HCT116 (cell line): ENCODE measurements around the gene CLIP4. TPM values are rescaled to one million over a fixed set of nuclear protein-coding genes. Genes with fewer than 3 reads are reported as not detected.

Source experiments
- ATAC-seq: fragments of 200-7000 bp; cut with Tn5 transposase; 2 replicates; pipeline ENCODE4 v1.9.1; 2020; ENCODE audit warnings: mild to moderate bottlenecking, moderate library complexity
- BruUV-seq: library from RNA; stranded (reverse); fragments of 400-500 nt; replicated peaks from 2 replicates; lab custom pipeline; 2021; lab: Mats Ljungman, UMichigan
- CTCF ChIA-PET: fragments of 300-600 bp; sonication (Branson Sonifier 250); formaldehyde crosslinking; loops from one replicate; lab custom pipeline; 2021; ENCODE audit warnings: antibody characterized with exemption; lab: Charles Lee
- POLR2A ChIA-PET: fragments of 300-600, 350-600 bp; sonication (Branson Sonifier 250); formaldehyde crosslinking; loops from one replicate; lab custom pipeline; 2021; ENCODE audit warnings: antibody characterized with exemption; lab: Charles Lee
- RAD21 ChIA-PET, 2 experiments: fragments of 300-600 bp; sonication (Branson Sonifier 250); formaldehyde crosslinking; loops; one replicate each; lab custom pipeline; 2023; ENCODE audit warnings: low total read pairs in 2 of 2; ENCODE audit not compliant: uncharacterized antibody in 2 of 2, unreplicated experiment in 2 of 2, low non-redundant PET in 1 of 2; lab: Charles Lee
- DNase-seq: peaks from one replicate; pipeline ENCODE4 v3.0.0-alpha.2; 2010; ENCODE audit warnings: low read depth, low spot score
- H2AFZ ChIP-seq: fragments of 200-600 bp; shearing (Covaris generic), sonication (generic); 2 replicates; pipeline ENCODE4 v1.6.1; 2017; ENCODE audit warnings: low read depth, mixed run types, mixed read lengths, antibody characterized with exemption, low read length; ENCODE audit not compliant: poor library complexity, severe bottlenecking
- H3K27ac ChIP-seq: 2 replicates; pipeline ENCODE4 v1.5.1; 2012; ENCODE audit warnings: low read depth, low read length
- H3K27me3 ChIP-seq: fragments of 200-600 bp; sonication (generic); 2 replicates; pipeline ENCODE4 v1.6.1; 2016; ENCODE audit warnings: mixed run types, low read length, mixed read lengths; ENCODE audit not compliant: insufficient read depth
- H3K36me3 ChIP-seq, 2 experiments: fragments of 200-500 bp in 1 of 2; fragments of 200-600 bp in 1 of 2; sonication (Bioruptor generic) in 1 of 2; sonication (generic) in 1 of 2; 2 replicates each; pipeline versions ENCODE4 v1.5.1 to v1.6.1; 2014 to 2016; ENCODE audit warnings: low read length in 2 of 2, inconsistent platforms in 1 of 2, mixed read lengths in 1 of 2, mixed run types in 1 of 2; ENCODE audit not compliant: insufficient read depth in 2 of 2, control insufficient read depth in 1 of 2
- H3K4me1 ChIP-seq, 2 experiments: fragments of 200-600 bp in 1 of 2; sonication (generic) in 1 of 2; 2 replicates each; pipeline versions ENCODE4 v1.5.1 to v1.6.1; 2012 to 2017; ENCODE audit warnings: low read length in 2 of 2, inconsistent platforms in 1 of 2, mild to moderate bottlenecking in 1 of 2, mixed read lengths in 1 of 2, mixed run types in 1 of 2, moderate library complexity in 1 of 2; ENCODE audit not compliant: insufficient read depth in 2 of 2, control insufficient read depth in 1 of 2
- H3K4me2 ChIP-seq: fragments of 200-600 bp; sonication (generic); 2 replicates; pipeline ENCODE4 v1.6.1; 2017; ENCODE audit warnings: mixed run types, low read length, mixed read lengths
- H3K4me3 ChIP-seq, 2 experiments: fragments of 200-600 bp in 1 of 2; sonication (generic) in 1 of 2; replicated peaks in 1 of 2; 2 replicates each; pipeline ENCODE4 v1.5.1; 2011 to 2016; ENCODE audit warnings: low read length in 2 of 2, control low read depth in 1 of 2, low read depth in 1 of 2, mild to moderate bottlenecking in 1 of 2, mixed read lengths in 1 of 2, mixed run types in 1 of 2
- H3K79me2 ChIP-seq: fragments of 200-600 bp; sonication (generic); 2 replicates; pipeline ENCODE4 v1.6.1; 2017; ENCODE audit warnings: mild to moderate bottlenecking, mixed run types, low read length, moderate library complexity, mixed read lengths; ENCODE audit not compliant: insufficient read depth
- H3K9ac ChIP-seq: fragments of 200-600 bp; sonication (generic); 2 replicates; pipeline ENCODE4 v1.6.1; 2016; ENCODE audit warnings: low read length, mixed read lengths
- H3K9me2 ChIP-seq: fragments of 200-600 bp; sonication (generic), shearing (Covaris generic); 2 replicates; pipeline ENCODE4 v1.6.1; 2017; ENCODE audit warnings: mixed run types, mild to moderate bottlenecking, moderate library complexity; ENCODE audit not compliant: insufficient read depth
- H3K9me3 ChIP-seq, 2 experiments: fragments of 200-500 bp in 1 of 2; fragments of 200-600 bp in 1 of 2; sonication (Bioruptor generic) in 1 of 2; sonication (generic) in 1 of 2; 2 replicates each; pipeline ENCODE4 v1.6.1; 2014 to 2017; ENCODE audit warnings: low read length in 2 of 2, mixed read lengths in 2 of 2, inconsistent platforms in 1 of 2, low read depth in 1 of 2, mild to moderate bottlenecking in 1 of 2, mixed run types in 1 of 2, moderate library complexity in 1 of 2; ENCODE audit not compliant: control insufficient read depth in 1 of 2, insufficient read depth in 1 of 2
- H4K20me1 ChIP-seq: fragments of 200-600 bp; sonication (generic), shearing (Covaris generic); 2 replicates; pipeline ENCODE4 v1.6.1; 2017; ENCODE audit warnings: mixed run types, mild to moderate bottlenecking, moderate library complexity; ENCODE audit not compliant: insufficient read depth
- ATF3 ChIP-seq: IDR thresholded peaks from 2 replicates; pipeline ENCODE4 v1.6.1; 2012
- CEBPB ChIP-seq: IDR thresholded peaks from 2 replicates; pipeline ENCODE4 v1.6.1; 2012; ENCODE audit warnings: low read depth
- EGR1 ChIP-seq: IDR thresholded peaks from 2 replicates; pipeline ENCODE4 v1.6.1; 2012; ENCODE audit warnings: low read depth
- ELF1 ChIP-seq: IDR thresholded peaks from 2 replicates; pipeline ENCODE4 v1.6.1; 2012; ENCODE audit warnings: low read depth, borderline replicate concordance
- EZH2phosphoT487 ChIP-seq: fragments of 200-600 bp; IDR thresholded peaks from 2 replicates; pipeline ENCODE4 v1.6.1; 2018; ENCODE audit warnings: antibody characterized with exemption, borderline replicate concordance
- FOSL1 ChIP-seq: IDR thresholded peaks from 2 replicates; pipeline ENCODE4 v1.6.1; 2012; ENCODE audit warnings: low read depth
- MAX ChIP-seq: IDR thresholded peaks from 2 replicates; pipeline ENCODE4 v1.6.1; 2012
- POLR2A ChIP-seq: IDR thresholded peaks from 2 replicates; pipeline ENCODE4 v1.7.0; 2011; ENCODE audit warnings: borderline replicate concordance; ENCODE audit not compliant: insufficient read depth, insufficient read length; ENCODE audit errors: extremely low read depth
- POLR2AphosphoS5 ChIP-seq: IDR thresholded peaks from 2 replicates; pipeline ENCODE4 v1.6.1; 2011; ENCODE audit warnings: mild to moderate bottlenecking, low read depth, low read length, moderate library complexity
- SIN3A ChIP-seq: IDR thresholded peaks from 2 replicates; pipeline ENCODE4 v1.6.1; 2012; ENCODE audit warnings: low read depth
- YY1 ChIP-seq: IDR thresholded peaks from 2 replicates; pipeline ENCODE4 v1.6.1; 2011; ENCODE audit warnings: low read length, low read depth, moderate library complexity, mild to moderate bottlenecking; ENCODE audit not compliant: insufficient replicate concordance; ENCODE audit errors: extremely low read depth
- ZBTB33 ChIP-seq: IDR thresholded peaks from 2 replicates; pipeline ENCODE4 v1.6.1; 2011; ENCODE audit warnings: mild to moderate bottlenecking, low read length, moderate library complexity; ENCODE audit not compliant: insufficient replicate concordance; ENCODE audit errors: extremely low read depth
- ZFX ChIP-seq: fragments of 450-650 bp; IDR thresholded peaks from 2 replicates; pipeline ENCODE4 v1.6.1; 2017
- ZNF274 ChIP-seq: fragments of 200-500 bp; sonication (Bioruptor generic); IDR thresholded peaks from 2 replicates; pipeline ENCODE4 v1.6.1; 2014; ENCODE audit warnings: mild to moderate bottlenecking, low read depth, low read length, inconsistent platforms
- intact Hi-C: fragments of 100-400 bp; cut with micrococcal nuclease; formaldehyde crosslinking; loops from 2 replicates; pipeline ENCODE4 v1.10.0; 2022
- total RNA-seq: library from RNA; stranded (reverse); gene quantifications from one replicate; pipeline ENCODE4 v1.2.1, GENCODE V29; 2021; ENCODE audit not compliant: unreplicated experiment

The CLIP4 gene
- total RNA-seq, 1 experiment from 2014 or later, result 27.8 TPM

- CTCF ChIA-PET, result no interaction called here
Observed at GRCh38 chr2:29074411-29074810, 40.8 kb upstream of the CLIP4 start, which contains the start of gene PCARE. TSS of gene PCARE (minus strand) at chr2:29074523. CDS start at chr2:29074261, 262 bp downstream.

More at GRCh38 chr2:29074411-29074810, 40.8 kb upstream of the CLIP4 start, which contains the start of gene PCARE:
- peaks cover 0 to 3% of the 10 kb centered on the region in 2 experiments; a peak in 2 of 4 replicates for H3K9me3 ChIP-seq
- ChIA-PET RAD21 (no interaction called here), POLR2A (no interaction called here)
- H3K36me3 ChIP-seq, result no peaks in the 10 kb centered on the region
- H3K4me2 ChIP-seq, result no peak within 1 kb of the TSS
- TF ChIP-seq EZH2phosphoT487, result no peak
- no peak for TF ChIP-seq MAX
- no peak for TF ChIP-seq EGR1
- no peak for TF ChIP-seq POLR2A
- TF ChIP-seq ZNF274, result no peak
- TF ChIP-seq SIN3A, result no peak
- TF ChIP-seq ELF1, result no peak
- TF ChIP-seq YY1, result no peak
- TF ChIP-seq FOSL1, result no peak
- TF ChIP-seq ZFX, result no peak
- no peak for TF ChIP-seq ATF3
- TF ChIP-seq ZBTB33, result no peak
- no peak for TF ChIP-seq POLR2AphosphoS5
- TF ChIP-seq CEBPB, result no peak
- BruUV-seq, result no TSS peak
- H3K27me3 ChIP-seq, result no peaks in the 10 kb centered on the region
- ATAC-seq, result no peak
- H3K79me2 ChIP-seq, result no peaks in the 10 kb centered on the region
- no peak for DNase-seq
- H3K4me3 ChIP-seq, result no peak within 1 kb of the TSS
- H3K9ac ChIP-seq, result no peak within 1 kb of the TSS
- no peaks in the 10 kb centered on the region for H4K20me1 ChIP-seq
- H3K27ac ChIP-seq, result no peak within 1 kb of the TSS
- intact Hi-C loops, result no loop called here
- H2AFZ ChIP-seq, result no peak within 1 kb of the TSS
- no peaks in the 10 kb centered on the region for H3K4me1 ChIP-seq
- H3K9me2 ChIP-seq, result no peaks in the 10 kb centered on the region
